ENCODE data around the gene PARP2. TPM values are rescaled to one million over a fixed set of nuclear protein-coding genes. Genes with fewer than 3 reads are reported as not detected.

The PARP2 gene
- total RNA-seq, 1 experiment from 2014 or later = 67.9 TPM

GRCh38 chr14:20376071-20376588 lies 32.7 kb downstream of the PARP2 start:
- H3K27me3 ChIP-seq (replicated peaks; ENCODE audit: insufficient read depth, low read depth, low read length, poor library complexity) = no peaks in the 10 kb centered on the region
- H3K4me1 ChIP-seq (ENCODE audit: insufficient read depth, low read length, poor library complexity, severe bottlenecking) = no peaks in the 10 kb centered on the region
- ChIA-PET CTCF (no interaction called here), POLR2A (ENCODE audit: low non-redundant PET) (no interaction called here)
- no peaks in the 10 kb centered on the region for H3K9me3 ChIP-seq (ENCODE audit: low read depth, low read length, poor library complexity, severe bottlenecking)
- H3K36me3 ChIP-seq (ENCODE audit: insufficient read depth, low read length, poor library complexity, severe bottlenecking) = peaks cover 26% of the 10 kb centered on the region
- H3K4me3 ChIP-seq (ENCODE audit: low read depth, low read length, poor library complexity, severe bottlenecking) = no peak overlapping the region
- no peak for TF ChIP-seq CTCF (conservative IDR thresholded peaks at IDR 0.05; ENCODE audit: low read depth, low read length)
- TF ChIP-seq EZH2 (IDR thresholded peaks at IDR 0.05; ENCODE audit: borderline replicate concordance, low read depth, low read length, poor library complexity, severe bottlenecking) = no peak
- H3K27ac ChIP-seq (ENCODE audit: low read depth, low read length, poor library complexity, severe bottlenecking) = no peak overlapping the region
- BruUV-seq (replicated peaks) = no TSS peak
- no peak for DNase-seq (ENCODE audit: low spot score)
- intact Hi-C loops (cut with micrococcal nuclease; ENCODE audit: unreplicated experiment) = no loop called here

GRCh38 chr14:20377171-20377570 lies 33.7 kb downstream of the PARP2 start:
- Histone ChIP-seq H3K27me3 (replicated peaks; ENCODE audit: insufficient read depth, low read depth, low read length, poor library complexity) (no peaks in the 10 kb centered on the region), H3K4me1 (ENCODE audit: insufficient read depth, low read length, poor library complexity, severe bottlenecking) (no peaks in the 10 kb centered on the region), H3K27ac (ENCODE audit: low read depth, low read length, poor library complexity, severe bottlenecking) (no peak overlapping the region), H3K4me3 (ENCODE audit: low read depth, low read length, poor library complexity, severe bottlenecking) (no peak overlapping the region), H3K9me3 (ENCODE audit: low read depth, low read length, poor library complexity, severe bottlenecking) (no peaks in the 10 kb centered on the region), H3K36me3 (ENCODE audit: insufficient read depth, low read length, poor library complexity, severe bottlenecking) (peaks cover 18% of the 10 kb centered on the region)
- BruUV-seq (replicated peaks) = no TSS peak
- CTCF ChIA-PET = interaction anchor here (0.5 kb wide), 1 partner anchor 152 kb away, joined by 4 read pairs; no protein-coding TSS in a partner anchor
- no peak for DNase-seq (ENCODE audit: low spot score)
- TF ChIP-seq CTCF (conservative IDR thresholded peaks at IDR 0.05; ENCODE audit: low read depth, low read length) (no peak), EZH2 (IDR thresholded peaks at IDR 0.05; ENCODE audit: borderline replicate concordance, low read depth, low read length, poor library complexity, severe bottlenecking) (no peak)
- intact Hi-C loops (cut with micrococcal nuclease; ENCODE audit: unreplicated experiment) = no loop called here
- POLR2A ChIA-PET (ENCODE audit: low non-redundant PET) = no interaction called here

GRCh38 chr14:20379743-20380142 lies 36.3 kb downstream of the PARP2 start:
- no peaks in the 10 kb centered on the region for H3K4me1 ChIP-seq (ENCODE audit: insufficient read depth, low read length, poor library complexity, severe bottlenecking)
- no peak overlapping the region for H3K4me3 ChIP-seq (ENCODE audit: low read depth, low read length, poor library complexity, severe bottlenecking)
- peaks cover 15% of the 10 kb centered on the region for H3K36me3 ChIP-seq (ENCODE audit: insufficient read depth, low read length, poor library complexity, severe bottlenecking)
- POLR2A ChIA-PET (ENCODE audit: low non-redundant PET) = no interaction called here
- DNase-seq (ENCODE audit: low spot score) = no peak
- no peaks in the 10 kb centered on the region for H3K27me3 ChIP-seq (replicated peaks; ENCODE audit: insufficient read depth, low read depth, low read length, poor library complexity)
- TF ChIP-seq CTCF (conservative IDR thresholded peaks at IDR 0.05; ENCODE audit: low read depth, low read length) (no peak), EZH2 (IDR thresholded peaks at IDR 0.05; ENCODE audit: borderline replicate concordance, low read depth, low read length, poor library complexity, severe bottlenecking) (no peak)
- intact Hi-C loops (cut with micrococcal nuclease; ENCODE audit: unreplicated experiment) = no loop called here
- no peaks in the 10 kb centered on the region for H3K9me3 ChIP-seq (ENCODE audit: low read depth, low read length, poor library complexity, severe bottlenecking)
- CTCF ChIA-PET = no interaction called here
- no TSS peak for BruUV-seq (replicated peaks)
- H3K27ac ChIP-seq (ENCODE audit: low read depth, low read length, poor library complexity, severe bottlenecking) = no peak overlapping the region
